Germinal center (tissue), 1 donor: ENCODE data around the gene TENM4.

Experiments
- DNase-seq: peaks from one replicate; pipeline ENCODE4 v3.0.0; 2012; ENCODE audit warnings: mixed read lengths, low spot score

The TENM4 gene

DNA sequence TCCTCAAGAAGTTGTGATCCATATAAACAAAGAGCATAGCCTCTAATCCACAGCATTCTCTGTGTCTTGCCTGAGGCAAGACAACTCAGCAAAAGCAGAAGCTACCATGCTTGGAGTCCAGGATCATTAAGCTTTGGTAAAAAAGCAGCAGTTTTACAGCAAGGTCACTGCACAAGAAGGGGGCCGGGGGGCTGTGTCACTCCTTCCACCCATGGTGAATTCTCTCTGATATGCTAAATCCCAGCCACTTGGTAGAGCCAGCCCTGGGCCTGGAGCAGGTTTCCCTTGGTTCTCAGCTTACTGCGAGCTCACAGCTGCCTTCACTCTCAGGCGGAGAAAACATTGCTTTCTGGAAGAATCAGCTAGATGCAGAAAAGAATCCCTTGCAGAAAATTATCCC, 144.7 kb downstream of the TENM4 start:
- DNase-seq, result no peak

DNA sequence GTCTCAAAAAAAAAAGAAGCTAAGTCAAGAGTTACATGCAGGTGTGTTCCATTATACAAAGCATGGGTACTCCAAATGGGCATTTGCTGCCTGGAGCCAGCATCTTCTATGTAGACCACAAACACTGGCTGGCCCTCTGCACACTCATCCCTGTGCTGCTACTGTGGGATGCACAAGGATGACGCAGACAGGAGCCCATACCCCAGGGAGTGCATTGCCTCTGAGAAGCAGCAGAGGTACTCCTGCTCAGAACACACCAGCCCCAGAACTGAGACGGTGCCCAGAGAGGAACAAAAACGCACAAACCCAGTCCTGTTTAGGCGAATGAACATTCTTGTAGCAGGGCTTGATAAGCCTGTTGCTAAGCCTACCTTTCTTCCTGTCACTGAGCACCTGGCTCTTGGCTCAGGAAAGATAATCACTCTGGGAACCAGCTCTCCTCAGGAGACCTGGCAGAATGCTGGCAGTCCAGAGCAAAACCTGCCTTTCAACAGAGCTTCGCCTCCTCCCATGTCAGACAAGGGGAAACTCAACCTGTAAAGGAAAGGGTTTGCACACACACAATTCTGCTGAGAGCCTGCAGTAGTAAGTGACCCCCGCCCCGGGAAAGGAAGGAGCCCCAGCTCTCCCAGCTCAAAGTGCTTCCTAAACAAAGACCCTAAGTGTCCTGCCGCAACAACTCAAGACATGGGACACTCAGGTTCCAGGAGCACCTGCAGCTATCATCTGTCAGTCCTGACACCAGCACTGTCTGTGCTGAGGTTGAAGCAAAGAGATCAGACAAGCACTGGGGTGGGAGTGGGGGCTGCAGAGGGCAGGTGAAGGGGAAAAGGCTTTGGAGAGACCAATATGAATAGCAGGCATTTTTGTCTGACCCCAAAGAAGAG, 145.7 kb downstream of the TENM4 start:
- no peak for DNase-seq

DNA sequence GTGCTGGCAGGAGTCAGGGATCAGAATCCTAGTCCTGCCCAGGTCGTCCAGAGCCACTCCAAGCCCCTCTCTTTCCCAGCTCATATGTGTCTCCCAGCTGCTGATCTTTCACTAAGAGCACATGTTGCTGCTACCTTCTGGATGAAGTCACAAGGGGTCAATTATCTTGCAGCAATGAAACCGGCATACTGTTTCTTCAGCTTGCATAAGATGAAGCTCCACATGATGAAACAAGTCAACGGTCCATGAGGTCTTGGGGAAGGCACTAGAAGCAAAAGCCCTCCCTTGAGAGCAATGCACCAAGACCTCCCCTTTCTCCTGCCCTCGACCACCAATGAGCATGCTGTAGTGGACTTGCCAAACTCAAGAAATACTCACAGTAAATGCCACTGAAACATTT, 148.9 kb downstream of the TENM4 start:
- DNase-seq, result no peak

DNA sequence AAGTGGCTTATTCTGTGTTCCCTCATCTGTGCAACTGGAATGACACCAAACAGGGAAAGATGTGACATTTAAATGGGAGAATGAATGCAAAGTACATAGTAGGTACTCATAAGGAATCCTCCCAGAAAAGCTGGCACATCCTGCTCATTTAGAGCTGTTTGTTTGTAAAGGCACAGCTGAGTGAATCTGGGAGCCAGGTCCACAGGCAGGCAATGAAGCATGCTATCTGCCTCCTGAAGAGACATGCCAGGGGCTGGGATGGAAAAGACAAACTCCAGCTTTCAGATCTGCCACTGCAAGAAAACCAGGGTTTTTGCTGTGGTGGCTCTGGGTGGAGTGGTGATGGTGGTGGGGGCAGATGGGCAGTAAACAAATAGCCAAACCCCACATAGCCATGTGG, 150.1 kb downstream of the TENM4 start:
- DNase-seq, result no peak

DNA sequence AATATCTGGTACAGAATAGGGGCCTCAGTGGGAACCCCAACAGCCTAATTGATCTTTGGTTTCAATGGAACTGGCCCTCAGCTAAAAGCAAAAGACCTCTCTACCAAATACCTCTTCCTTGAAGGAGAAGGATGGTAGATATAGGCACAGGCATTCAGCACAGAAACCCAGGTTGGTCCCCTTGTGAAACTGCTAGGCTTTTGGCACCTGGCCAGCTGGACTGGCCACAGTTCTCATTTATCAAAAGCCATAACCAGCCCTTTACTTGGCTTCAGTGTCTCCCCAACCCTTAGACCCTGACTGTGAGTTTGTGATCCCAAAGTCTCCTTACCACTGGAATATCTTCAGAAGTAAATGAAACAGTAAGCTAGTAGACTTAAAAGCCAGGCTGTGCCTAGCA, 152.9 kb downstream of the TENM4 start:
- DNase-seq, result no peak

DNA sequence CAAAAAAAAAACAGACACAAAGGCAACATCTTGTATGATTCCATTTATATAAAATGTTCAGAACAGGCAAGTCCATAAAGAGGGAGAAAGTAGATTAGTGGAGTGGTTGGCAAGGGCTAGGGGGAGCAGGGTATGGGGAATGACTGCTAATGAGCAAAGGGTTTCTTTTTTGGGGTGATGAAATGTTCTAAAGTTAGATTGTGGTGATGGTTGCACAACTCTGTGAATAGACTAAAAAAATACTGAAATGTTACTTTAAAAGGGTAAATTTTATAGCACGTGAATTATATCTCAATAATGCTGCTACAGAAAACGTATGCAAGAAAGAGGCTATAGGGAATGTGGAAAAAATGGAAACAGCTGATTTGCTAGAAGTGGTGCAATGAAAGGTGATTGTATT, 155.1 kb downstream of the TENM4 start:
- no peak for DNase-seq

DNA sequence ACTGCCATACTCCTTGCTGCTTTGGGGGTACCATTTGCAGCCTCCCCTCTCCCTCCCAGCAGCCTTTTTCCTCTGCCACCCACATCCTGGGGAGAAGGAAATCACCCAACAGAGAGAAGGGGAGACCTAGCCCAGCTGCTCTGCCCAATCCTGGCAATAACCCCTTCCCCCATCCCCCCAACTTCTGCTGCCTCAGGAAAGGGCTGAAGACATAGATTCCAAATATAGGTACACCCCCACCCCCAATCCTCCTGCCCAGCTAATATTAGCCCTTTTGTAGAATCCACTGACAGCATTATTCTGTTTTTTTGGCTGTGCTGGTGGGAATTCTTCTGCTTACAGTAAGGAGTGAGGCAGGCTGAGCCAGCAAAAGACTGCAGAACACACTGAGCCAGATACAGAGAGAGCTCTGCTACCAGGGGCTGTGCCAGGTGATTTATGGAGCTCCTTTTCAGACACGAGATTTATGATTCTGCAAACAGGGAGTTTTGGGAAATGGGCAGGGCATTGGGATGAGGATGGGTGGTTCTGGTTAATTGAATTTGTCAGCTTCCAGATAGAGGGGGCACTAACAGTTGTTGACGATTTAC, 164.0 kb downstream of the TENM4 start:
- no peak for DNase-seq

DNA sequence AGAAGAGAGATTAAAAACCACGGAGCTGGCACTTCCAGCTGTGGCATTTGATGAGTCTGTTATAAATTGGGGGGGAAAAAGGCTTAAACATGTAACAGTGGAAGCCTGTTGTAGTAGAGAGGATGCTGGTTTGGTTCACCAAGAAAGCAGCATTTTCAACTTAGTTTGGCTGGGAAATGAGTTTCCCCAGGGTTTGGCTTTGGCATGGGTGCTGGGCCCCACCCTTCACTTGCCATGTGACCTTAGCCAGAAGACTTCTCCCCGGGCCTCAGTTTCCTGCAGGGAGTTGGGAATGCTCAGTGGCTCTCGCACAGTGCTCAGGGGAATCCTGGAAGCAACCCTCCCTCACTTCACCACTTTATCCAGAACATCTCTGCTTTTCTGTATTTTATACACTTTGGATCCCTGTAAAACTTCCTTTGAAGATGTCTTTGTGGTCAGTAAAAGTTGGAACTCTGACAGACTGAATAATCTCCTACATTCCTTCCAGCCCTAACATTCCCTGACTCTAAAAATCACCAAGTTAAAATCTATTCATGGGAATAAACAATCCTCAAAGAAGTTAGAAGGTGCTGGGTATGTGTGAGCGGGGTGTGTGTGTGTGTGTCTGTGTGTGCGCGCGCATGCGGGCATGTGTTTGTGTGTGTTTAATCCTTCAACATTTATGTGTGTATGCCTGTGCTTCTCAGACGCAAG, 166.0 kb downstream of the TENM4 start:
- DNase-seq, result no peak

DNA sequence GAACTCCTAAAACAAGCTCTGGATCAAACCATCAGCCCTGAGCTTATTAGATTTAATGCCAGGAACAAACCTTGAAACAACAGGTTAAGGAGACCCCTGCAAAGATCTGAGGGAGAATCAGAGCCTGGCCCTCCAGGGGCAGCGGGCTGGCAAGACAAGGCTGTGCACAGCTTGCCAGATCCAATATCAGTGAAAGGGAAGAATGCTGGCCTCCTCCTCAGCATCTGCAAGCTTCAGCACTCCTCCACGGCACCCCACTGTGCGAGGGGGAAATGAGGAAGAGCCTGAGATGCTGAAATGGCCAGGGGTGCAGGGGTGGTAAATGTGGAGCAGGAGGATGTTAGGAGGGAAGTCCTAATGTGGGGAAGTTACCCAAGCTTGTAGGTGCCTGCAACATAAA, 167.0 kb downstream of the TENM4 start:
- no peak for DNase-seq

DNA sequence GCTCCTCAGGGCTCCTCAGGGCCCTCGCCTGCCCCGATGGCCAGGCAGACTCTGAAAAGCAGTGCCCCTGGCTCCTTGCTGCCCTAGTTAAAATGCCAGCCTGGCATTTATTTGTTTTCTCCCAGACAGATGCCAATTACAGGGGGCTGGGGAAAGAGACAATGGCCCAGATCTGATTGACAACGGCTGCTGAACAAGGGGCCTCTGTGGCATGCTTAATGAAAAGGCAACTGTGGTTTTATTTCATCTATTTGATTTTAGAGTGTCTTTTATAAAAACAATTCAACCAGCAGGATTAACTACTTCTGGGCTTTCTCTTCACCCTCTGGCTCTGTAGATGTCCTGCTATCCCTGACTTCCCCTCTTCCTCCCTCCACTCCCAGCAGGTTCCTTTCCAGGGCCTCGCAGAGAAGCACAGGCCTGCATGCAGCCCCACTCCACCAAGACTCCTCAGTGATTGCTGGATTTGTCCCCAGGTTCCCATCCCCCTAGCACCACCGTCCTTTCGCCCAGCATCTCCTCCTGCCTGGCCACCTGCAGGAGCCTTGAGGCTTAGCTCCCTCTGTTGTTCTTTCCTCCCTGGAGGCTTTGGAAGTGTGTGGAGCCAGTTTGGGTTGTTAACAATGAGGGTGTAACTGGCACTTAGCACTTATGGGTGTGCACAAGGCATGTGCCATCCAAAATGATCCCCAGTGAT, 171.1 kb downstream of the TENM4 start:
- no peak for DNase-seq

DNA sequence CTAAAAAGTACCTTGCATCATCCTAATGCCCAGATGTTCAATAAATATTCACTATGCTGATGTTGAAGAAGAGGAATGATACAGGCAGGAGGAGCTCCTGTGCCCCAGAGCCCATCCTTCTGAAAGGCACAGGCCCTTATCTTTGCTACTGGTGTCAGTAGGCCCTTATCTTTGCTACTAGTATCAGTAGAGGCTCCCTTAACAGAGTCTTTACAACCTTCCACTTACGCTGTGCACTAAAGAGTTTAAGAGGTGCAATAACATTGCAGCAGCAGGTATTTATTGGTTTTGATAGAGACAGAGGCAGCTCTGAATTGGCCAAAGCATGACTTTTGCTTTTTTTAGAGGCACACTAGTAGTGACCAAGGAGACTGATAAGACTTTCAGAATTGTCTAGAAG, 174.4 kb downstream of the TENM4 start:
- DNase-seq, result no peak

DNA sequence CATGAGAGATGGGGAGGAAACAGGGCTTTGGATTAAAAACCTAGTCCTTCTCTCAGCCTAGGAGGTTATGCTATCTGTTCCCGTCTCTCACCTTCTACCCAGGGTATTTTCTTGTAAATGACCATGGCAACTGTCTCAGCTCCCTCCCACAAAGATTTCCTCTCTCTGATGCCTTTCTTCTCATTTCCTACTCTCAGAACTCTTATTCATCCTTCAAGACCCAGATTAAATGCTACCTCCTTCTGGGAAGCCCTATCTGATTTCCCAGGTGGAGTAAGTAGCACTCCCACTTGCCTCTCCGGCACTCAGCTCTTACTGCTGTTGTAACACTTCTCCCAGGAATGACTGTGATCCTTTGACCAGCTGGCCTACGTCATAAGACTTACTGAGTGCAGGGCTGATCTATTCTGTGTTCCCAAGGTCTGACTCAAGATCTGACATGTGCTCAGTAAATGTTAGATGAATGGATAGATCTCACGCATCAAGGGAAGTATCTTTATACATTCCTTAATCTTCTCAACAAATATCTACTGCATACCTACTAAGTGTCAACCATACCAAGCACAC, 175.0 kb downstream of the TENM4 start:
- DNase-seq, result no peak

DNA sequence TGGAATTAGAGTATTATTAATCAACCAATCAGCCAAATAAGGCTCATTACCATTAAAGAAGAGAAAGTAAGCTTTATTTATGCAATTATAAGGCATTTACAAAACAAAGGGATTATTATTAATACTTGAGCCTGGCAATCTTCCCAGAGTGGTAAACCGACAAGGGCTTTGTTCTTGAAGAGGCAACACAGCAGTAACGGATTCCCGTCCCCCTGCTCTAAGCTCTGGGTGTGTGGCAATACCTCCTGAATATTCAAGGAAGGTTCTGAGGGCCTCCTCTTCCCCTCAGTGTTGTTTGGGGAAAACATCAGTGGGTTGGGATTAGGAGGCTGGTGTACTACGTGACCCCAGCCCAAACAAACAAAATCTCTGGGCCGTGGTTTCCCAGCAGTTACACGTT, 176.5 kb downstream of the TENM4 start:
- DNase-seq, result no peak

DNA sequence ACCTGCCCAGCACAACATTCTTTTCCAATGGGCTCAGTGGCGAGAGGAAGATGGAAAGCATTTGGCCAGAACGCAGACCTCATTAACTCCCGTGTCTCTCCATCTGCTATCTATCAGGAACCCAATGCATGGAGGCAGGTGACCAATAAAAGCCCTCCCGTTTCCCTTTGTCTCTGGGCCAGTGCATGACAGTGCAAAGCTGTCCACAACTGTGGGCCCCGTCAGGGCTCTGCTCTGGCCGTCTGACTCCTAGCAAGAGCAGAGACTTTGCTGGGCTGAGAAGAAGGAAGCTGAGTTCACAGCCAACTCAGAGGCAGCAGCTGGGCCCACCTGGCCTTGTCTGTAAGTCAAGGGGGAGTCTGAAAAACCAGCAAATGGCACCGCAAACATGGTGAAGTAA, 177.8 kb downstream of the TENM4 start:
- DNase-seq, result no peak

DNA sequence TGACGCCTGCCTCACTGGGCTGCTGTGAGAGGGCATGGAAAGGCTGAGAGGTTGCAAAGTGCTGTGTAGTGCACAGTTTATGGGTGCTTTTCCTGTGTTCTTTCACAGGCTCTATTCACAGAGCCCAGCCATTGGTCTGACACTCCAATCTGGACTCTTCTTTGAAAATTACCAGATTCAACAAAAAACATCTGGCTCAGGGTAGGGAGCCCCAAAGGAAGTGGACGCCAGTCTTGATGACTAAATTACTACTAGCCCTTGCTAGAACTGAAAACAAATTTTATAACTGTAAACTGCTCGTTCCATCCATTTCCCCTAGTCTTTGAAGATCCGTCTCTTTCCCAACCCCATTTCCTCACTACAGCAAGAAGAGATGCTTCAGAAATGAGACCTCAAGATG, 178.6 kb downstream of the TENM4 start:
- DNase-seq, result no peak

DNA sequence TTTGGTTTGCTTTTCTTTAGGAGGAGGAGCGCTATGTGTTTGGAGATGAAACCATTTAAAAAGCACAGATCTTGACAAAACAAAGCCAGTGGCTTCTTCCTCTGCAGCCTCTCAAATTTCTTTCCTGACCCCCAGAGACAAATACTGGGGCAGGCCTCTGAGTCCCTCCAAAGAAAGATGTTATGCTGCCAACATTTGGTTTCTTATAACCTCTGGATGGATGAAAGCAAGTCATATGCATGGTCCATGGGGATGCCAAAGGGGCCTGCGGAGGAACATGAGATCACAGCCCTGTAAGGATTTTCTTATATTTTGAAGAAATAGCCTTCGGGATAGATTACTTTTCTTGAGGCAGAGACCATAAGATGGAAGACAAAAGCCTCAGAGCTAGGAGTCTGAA, 179.1 kb downstream of the TENM4 start:
- no peak for DNase-seq

DNA sequence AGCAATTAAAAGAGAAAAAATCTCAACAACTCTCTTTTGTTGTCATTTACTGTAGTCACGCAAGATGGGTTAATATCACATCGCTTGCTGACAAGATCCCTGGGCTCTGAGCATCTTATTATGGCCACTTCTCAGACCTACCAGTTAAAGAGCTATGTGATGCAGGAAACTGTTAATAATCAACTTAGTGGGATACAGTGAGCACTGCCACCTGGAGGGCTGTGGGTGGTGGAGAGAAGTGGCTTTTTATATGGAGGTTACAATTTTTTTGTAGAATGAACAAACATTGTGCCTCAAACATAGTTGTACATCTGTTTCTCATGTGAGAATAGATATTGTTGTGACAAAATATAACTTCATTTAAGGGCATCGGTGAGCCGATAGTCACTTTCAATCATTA, 181.0 kb downstream of the TENM4 start:
- DNase-seq, result no peak

DNA sequence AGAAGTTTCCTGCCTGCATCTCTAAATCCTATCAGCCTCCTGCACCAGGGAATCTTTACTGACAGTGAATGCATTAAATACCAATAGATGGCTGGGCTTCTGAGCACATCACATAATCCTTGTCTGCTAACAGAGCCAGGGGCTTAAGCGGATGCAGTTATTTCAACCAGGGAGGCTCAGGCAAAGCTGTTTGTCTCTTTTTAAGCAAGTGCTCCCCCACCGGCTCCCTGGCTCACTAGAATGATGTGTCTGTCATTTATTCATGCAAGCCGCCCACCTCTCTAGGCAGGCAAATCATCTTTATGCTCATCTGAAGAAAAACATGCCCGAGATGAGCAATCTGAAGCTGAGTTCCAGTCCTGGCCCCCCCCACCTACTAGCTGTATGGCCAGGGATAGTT, 182.3 kb downstream of the TENM4 start:
- DNase-seq, result no peak

DNA sequence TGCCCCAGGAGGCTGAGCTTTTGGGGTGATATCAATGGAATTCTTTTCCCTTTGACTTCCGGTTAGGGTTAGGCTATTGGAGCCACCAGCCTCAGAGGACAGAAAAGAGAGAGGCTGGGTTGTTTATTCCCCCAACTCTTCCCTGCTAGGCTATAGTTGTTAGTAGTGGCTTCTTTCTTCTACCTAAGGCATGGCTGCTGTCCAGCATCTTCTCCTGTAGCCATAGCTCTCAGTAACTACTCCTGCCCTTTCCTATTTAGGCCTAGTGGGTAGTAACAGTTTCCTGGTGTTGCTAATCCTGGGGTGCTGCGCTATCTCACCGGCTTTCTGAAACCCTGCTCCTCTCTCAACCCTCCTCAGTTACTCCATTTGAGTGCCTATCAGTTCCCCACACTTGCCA, 184.9 kb downstream of the TENM4 start:
- DNase-seq, result no peak

DNA sequence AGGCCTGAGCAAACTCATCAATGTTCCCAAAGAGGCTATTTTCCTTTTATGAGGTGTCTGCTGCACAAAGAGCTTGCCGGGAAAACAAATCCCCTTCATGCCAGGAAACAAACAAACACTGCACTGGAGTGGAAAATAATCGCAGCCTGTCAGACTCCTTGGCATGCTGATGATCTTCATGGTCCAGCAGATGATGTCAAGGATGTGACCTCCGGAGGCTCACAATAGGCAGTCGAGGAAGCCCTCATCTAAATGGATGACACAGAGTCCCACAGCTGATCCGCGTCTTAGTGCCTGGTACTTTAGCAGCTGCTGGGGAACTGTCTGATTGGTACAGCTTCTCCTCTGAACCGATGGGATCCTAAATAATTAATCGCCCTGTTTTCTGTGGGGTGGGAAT, 187.6 kb downstream of the TENM4 start:
- no peak for DNase-seq

DNA sequence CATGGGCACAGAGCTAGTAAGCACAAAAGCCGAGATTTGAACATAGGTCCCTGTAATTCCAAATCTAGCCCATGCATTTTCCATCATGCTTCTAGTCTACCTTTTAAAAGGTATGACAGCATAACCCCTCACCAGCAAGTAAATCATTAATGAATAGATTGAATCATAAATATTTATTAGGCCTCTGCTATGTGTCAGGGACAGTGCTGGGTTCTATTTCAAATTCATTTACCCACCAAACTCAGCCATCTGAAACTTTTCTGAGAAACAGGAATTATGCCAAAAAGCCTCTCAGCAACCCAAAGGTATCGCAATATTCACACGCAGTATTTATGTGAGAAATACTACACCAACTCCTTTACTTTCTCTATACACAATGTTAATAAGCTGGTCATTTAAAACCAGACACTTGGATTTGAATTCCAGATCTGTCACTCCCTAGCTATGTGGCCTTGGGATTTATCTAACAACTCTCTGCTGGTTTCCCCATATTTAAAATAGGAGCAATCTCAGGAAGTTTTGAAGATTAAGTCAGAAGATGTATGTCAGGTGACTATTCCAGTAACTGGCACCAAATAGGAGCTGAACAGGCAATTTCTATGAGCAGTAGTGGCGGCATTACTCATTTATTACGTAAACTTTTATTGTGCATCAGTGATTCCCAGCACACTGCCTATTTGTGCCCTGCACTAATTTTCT, 191.4 kb downstream of the TENM4 start:
- DNase-seq, result no peak

DNA sequence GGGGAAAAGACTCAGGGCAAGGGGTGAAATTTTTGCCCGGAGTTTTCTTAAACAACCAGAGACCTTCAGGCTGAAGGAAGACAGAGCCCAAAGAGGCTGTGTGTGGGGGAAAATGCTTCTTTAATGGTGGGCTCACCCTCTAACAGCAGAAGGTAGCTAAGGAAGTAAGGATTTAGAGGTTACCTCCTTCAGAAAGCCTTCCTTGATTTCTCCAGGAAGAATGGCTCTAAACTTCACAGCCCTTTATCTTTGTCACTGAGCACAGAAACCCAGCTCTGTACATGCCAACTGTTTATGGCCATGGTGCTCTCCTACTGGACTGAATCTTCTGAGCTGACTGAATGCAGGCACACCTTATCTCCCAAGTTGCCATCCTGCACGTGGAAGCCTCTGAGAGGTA, 196.0 kb downstream of the TENM4 start:
- DNase-seq, result no peak
